ENCODE results near the gene PLEKHM3.
"Not testable (repeated sequence)": the region's sequence is repeated elsewhere in the genome, so short reads cannot be mapped to it uniquely, and the experiment has no call there.

The PLEKHM3 gene

GRCh38 chr2:208042450-208042849 lies 17.1 kb upstream of the PLEKHM3 start:
- Mint-ChIP-seq H3K4me3 (no peak overlapping the region), H3K36me3 (no peaks in the 10 kb centered on the region), H3K9me3 (no peaks in the 10 kb centered on the region), H3K4me1 (peaks cover 6% of the 10 kb centered on the region), H3K27ac (no peak overlapping the region)
- DNase-seq (ENCODE audit: low spot score in 2 of 2): no peak
- no peak for ATAC-seq

GRCh38 chr2:208042041-208042440 lies 16.7 kb upstream of the PLEKHM3 start:
- Mint-ChIP-seq H3K4me3 (no peak overlapping the region), H3K27ac (no peak overlapping the region), H3K36me3 (no peaks in the 10 kb centered on the region), H3K4me1 (peaks cover 6% of the 10 kb centered on the region), H3K9me3 (no peaks in the 10 kb centered on the region)
- DNase-seq (ENCODE audit: low spot score in 2 of 2) (no peak), ATAC-seq (no peak)

- peak; percentile 66 to 89 for DNase-seq (ENCODE audit: low spot score in 2 of 2)
- no peak overlapping the region for H3K4me3 Mint-ChIP-seq
- ATAC-seq: peak; percentile 90
- H3K9me3 Mint-ChIP-seq: no peaks in the 10 kb centered on the region
- H3K4me1 Mint-ChIP-seq: peaks cover 6% of the 10 kb centered on the region
- H3K36me3 Mint-ChIP-seq: no peaks in the 10 kb centered on the region
- H3K27ac Mint-ChIP-seq: no peak overlapping the region
Observed at GRCh38 chr2:208040199-208041171, 15.2 kb upstream of the PLEKHM3 start.

- DNase-seq (ENCODE audit: low spot score in 2 of 2): no peak
- no peak overlapping the region for H3K27ac Mint-ChIP-seq
- H3K4me3 Mint-ChIP-seq: no peak overlapping the region
- H3K36me3 Mint-ChIP-seq: no peaks in the 10 kb centered on the region
- H3K4me1 Mint-ChIP-seq: peaks cover 6% of the 10 kb centered on the region
- ATAC-seq: no peak
- H3K9me3 Mint-ChIP-seq: no peaks in the 10 kb centered on the region
Observed at GRCh38 chr2:208039376-208040110, 14.2 kb upstream of the PLEKHM3 start.

- Mint-ChIP-seq H3K36me3 (no peaks in the 10 kb centered on the region), H3K4me3 (no peak overlapping the region), H3K4me1 (peaks cover 6% of the 10 kb centered on the region), H3K27ac (peak overlapping the region; percentile 50), H3K9me3 (no peaks in the 10 kb centered on the region)
- ATAC-seq (no peak), DNase-seq (ENCODE audit: low spot score in 2 of 2) (no peak)
Observed at GRCh38 chr2:208037564-208038487, 12.5 kb upstream of the PLEKHM3 start.

GRCh38 chr2:208036357-208036756 lies 11.0 kb upstream of the PLEKHM3 start:
- peaks cover 6% of the 10 kb centered on the region for H3K4me1 Mint-ChIP-seq
- no peak overlapping the region for H3K27ac Mint-ChIP-seq
- H3K4me3 Mint-ChIP-seq: no peak overlapping the region
- ATAC-seq: no peak
- H3K9me3 Mint-ChIP-seq: no peaks in the 10 kb centered on the region
- no peak for DNase-seq (ENCODE audit: low spot score in 2 of 2)
- no peaks in the 10 kb centered on the region for H3K36me3 Mint-ChIP-seq

- Mint-ChIP-seq H3K36me3 (no peaks in the 10 kb centered on the region), H3K4me1 (no peaks in the 10 kb centered on the region), H3K4me3 (no peak overlapping the region), H3K9me3 (no peaks in the 10 kb centered on the region), H3K27ac (no peak overlapping the region)
- no peak for DNase-seq (ENCODE audit: low spot score in 2 of 2)
- no peak for ATAC-seq
Observed at GRCh38 chr2:208034503-208035140, 9.3 kb upstream of the PLEKHM3 start.

- peak in 1 of 2 donors; percentile 53 for DNase-seq (ENCODE audit: low spot score in 2 of 2)
- Mint-ChIP-seq H3K36me3 (no peaks in the 10 kb centered on the region), H3K4me1 (no peaks in the 10 kb centered on the region), H3K27ac (no peak overlapping the region), H3K9me3 (no peaks in the 10 kb centered on the region), H3K4me3 (no peak overlapping the region)
- ATAC-seq: peak; percentile 85
Observed at GRCh38 chr2:208033701-208034502, 8.6 kb upstream of the PLEKHM3 start.

- no peak overlapping the region for H3K4me3 Mint-ChIP-seq
- H3K27ac Mint-ChIP-seq: no peak overlapping the region
- ATAC-seq (no peak), DNase-seq (ENCODE audit: low spot score in 2 of 2) (no peak)
- H3K4me1 Mint-ChIP-seq: no peaks in the 10 kb centered on the region
- no peaks in the 10 kb centered on the region for H3K36me3 Mint-ChIP-seq
- H3K9me3 Mint-ChIP-seq: no peaks in the 10 kb centered on the region
Observed at GRCh38 chr2:208031608-208032019, 6.3 kb upstream of the PLEKHM3 start.

GRCh38 chr2:208025814-208026184 lies 472 bp upstream of the PLEKHM3 start:
- H3K36me3 Mint-ChIP-seq: no peaks in the 10 kb centered on the region
- ATAC-seq (peak; percentile 51), DNase-seq (ENCODE audit: low spot score in 2 of 2) (peak; percentile 13 to 65)
- H3K4me1 Mint-ChIP-seq: peaks cover 15% of the 10 kb centered on the region
- H3K4me3 Mint-ChIP-seq: peak overlapping the region; percentile 92
- peak overlapping the region; percentile 95 for H3K27ac Mint-ChIP-seq
- no peaks in the 10 kb centered on the region for H3K9me3 Mint-ChIP-seq

- no peak for DNase-seq (ENCODE audit: low spot score in 2 of 2)
Observed at GRCh38 chr2:208024091-208024490, 1.2 kb downstream of the PLEKHM3 start.

GRCh38 chr2:208020253-208020652 lies 5.1 kb downstream of the PLEKHM3 start:
- no peak overlapping the region for H3K27ac Mint-ChIP-seq
- H3K9me3 Mint-ChIP-seq: no peaks in the 10 kb centered on the region
- peaks cover 31% of the 10 kb centered on the region for H3K4me1 Mint-ChIP-seq

More at GRCh38 chr2:208024091-208024490, 1.2 kb downstream of the PLEKHM3 start:
- no peaks in the 10 kb centered on the region for H3K9me3 Mint-ChIP-seq
- peaks cover 15% of the 10 kb centered on the region for H3K4me1 Mint-ChIP-seq
- no peak overlapping the region for H3K4me3 Mint-ChIP-seq
- no peak overlapping the region for H3K27ac Mint-ChIP-seq
- no peak for ATAC-seq
- H3K36me3 Mint-ChIP-seq: no peaks in the 10 kb centered on the region

GRCh38 chr2:208018124-208018712 lies 7.1 kb downstream of the PLEKHM3 start:
- DNase-seq (ENCODE audit: low spot score in 2 of 2); H3K9me3 Mint-ChIP-seq; H3K36me3 Mint-ChIP-seq; ATAC-seq: not testable (repeated sequence)
- H3K4me3 Mint-ChIP-seq: peak overlapping the region; percentile 22
- H3K4me1 Mint-ChIP-seq: peaks cover 36% of the 10 kb centered on the region
- peak overlapping the region; percentile 27 for H3K27ac Mint-ChIP-seq

More at GRCh38 chr2:208020253-208020652, 5.1 kb downstream of the PLEKHM3 start:
- Mint-ChIP-seq H3K36me3 (no peaks in the 10 kb centered on the region), H3K4me3 (no peak overlapping the region)
- DNase-seq (ENCODE audit: low spot score in 2 of 2): no peak
- no peak for ATAC-seq
